Muscle of arm (tissue), 12 donors: Measurements from ENCODE around the gene ZNF500. TPM values are rescaled to one million over a fixed set of nuclear protein-coding genes. Genes with fewer than 3 reads are reported as not detected.
"Not testable (repeated sequence)": the region's sequence is repeated elsewhere in the genome, so short reads cannot be mapped to it uniquely, and the experiment has no call there.

Experiments
- DNase-seq: peaks from one replicate; pipeline ENCODE4 v3.0.0-alpha.2; 2013
- polyA plus RNA-seq, 12 donors: library from polyadenylated mRNA; unstranded; fragments of 120-200 nt; gene quantifications; one replicate each; pipeline ENCODE4 v1.2.1, GENCODE V29; 2013; ENCODE audit not compliant: insufficient read length in 12 of 12

ZNF500 gene
- polyA plus RNA-seq, 12 donors, result 6.6 to 13.9 (median 9.8) TPM; not detected in 1

DNA sequence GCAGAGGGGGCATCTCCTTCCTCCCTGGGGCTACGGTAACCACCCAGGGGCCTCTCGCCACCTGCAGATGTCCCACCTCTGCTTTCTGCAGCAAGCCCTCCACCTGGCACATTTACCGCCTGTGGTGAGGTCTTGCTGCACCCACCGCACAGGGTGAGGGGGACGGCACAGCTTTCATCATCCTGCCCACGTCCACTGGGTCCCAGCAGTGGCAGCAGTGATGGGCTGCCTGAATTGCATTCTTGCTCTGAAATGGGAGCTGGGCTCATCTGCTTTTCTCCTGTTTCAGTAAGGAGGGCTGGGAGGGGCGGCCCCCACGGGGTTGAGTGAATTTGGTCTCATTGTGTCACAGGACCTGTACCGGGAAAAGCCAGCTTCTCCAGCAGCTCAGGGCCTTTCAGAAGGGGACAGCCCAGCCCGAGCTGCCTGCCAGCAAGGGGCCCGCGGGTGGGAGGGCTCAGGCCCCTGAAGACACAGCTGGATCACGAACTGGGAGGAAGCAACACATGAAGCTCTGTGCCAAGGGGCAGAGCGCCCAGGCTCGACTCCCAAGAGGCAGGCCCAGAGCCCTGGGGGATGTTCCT lies 19.9 kb downstream of the ZNF500 start:
- DNase-seq, result no peak

DNA sequence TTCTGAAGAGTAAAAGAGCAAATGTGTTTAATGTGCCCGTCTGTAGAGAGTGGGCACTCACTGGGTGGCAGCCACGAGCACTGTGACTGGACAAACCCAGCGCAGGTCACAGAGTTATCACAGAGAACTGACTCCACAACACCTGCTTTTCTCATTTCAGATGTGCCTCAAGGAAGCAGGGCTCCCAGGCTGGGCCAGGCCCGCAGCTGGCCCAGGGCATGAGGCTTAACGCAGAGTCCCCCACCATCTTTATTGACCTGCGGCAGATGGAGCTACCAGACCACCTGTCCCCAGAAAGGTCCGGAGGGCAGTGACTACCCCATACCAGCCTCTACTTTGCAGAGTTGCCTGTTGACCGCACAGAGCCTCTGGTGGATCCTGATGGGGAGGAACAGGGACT lies 20.7 kb downstream of the ZNF500 start:
- DNase-seq, result no peak

DNA sequence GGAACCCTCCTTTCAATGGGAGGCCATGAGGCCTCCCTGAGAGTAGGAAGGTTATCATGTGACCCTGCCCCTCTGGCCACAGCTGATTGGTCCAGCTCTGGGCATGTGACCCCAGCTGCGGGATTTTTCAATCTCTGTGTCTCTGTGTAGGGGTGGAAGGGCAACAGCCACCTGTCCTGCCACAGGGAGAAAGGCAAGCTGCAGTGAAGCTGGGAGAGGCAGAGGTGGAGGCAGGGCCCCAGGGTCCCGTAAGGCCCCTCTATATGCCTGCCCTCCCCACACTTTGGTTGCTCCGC lies 21.7 kb downstream of the ZNF500 start:
- DNase-seq, result no peak

DNA sequence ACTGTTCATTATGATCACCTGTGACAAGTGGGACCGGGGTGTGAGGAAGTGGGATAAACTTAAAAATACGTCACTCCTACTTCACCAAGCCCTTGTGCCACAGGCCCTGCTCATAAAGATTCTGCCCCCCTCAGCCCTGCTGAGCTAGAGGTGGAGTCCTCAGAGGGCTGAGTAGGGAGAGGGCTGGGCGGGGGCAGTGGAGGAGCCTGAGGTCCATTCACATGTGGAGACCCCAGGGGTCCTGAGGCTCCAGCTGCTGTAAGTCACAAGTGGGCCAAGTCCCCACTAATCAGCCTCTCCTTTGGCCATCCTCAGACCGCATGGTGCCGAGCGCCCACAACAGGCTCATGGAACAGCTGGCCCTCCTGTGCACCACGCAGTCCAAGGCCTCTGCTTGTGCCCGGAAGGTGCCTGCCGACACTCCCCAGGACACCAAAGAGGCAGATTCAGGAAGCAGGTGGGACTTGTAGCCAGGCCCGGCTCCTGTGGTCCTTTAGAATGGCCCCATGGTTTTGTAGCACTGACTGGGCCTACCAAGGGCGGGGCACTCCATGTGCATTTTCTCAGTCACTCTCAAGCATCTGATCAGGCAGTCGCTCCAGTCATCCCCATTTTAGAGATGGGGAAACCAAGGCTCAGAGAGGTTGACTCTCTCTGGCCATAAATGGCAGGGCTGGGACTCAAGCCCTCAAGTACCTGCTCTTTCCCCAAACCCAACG lies 22.2 kb downstream of the ZNF500 start:
- no peak for DNase-seq

DNA sequence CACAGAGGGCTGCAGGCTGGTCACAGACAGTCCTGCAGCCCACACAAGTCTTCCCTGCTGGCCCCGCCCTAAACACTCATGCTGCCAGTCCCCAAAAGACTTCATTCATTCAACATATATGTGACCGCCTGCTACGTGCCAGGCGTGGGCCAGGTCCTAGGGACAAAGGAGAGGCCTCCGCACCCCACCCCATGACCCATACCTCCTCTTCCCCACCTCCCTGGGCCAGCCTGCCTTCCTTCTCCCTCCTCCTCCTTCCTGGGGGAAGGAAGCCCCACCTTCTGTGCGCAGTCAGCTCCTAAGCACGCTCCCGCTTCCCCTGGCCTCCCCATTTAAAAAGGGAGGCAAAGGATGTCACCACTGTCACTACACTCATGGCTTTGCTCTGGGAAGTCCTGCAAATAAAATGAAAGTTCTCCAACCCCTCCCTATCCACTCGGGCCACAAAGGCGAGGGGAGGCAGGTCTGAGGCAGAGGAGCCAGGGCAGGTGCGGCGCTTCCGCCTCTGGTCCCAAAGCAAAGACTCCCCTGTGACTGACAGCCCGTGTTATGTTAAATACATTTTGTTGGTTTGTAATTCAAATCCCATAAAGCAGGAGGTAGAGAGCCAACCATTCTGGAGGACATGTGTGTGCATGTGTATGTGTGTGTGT lies 23.6 kb downstream of the ZNF500 start:
- no peak for DNase-seq

DNA sequence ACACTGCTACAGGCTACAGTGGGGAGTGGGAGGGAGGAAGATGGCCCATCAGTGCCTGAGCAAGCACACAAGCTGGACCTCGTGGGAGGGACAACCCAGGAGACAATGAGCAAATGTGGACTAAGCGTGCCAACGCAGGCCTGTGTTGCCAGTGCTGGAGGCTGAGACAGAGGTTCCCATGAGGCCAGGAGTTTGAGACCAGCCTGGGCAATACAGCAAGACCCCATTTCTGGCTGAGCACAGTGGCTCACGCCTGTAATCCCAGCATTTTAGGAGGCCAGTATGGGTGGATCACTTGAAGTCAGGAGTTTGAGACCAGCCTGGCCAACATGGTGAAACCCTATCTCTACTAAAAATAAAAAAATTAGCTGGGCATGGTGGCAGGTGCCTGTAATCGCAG lies 28.6 kb downstream of the ZNF500 start:
- DNase-seq, result not testable (repeated sequence)

DNA sequence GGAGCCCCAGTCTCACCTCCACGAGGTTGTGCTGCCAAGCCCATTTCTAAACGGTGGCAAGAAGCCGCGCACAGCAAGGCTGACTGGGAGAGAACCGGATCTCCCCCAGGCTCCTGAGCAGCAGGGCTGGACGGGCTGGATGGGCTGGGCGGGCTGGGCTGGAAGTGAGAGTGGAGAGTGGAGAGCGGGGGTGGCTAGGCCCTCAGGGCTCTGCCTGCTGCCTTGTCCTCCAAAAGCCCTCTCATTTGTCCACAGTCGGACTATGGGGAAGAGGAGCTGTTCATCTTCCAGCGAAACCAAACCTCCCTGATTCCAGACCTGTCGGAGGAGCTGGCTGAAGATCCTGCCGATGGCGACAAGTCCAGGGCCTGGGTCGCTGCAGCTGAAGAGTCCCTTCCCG lies 29.4 kb downstream of the ZNF500 start:
- no peak for DNase-seq

DNA sequence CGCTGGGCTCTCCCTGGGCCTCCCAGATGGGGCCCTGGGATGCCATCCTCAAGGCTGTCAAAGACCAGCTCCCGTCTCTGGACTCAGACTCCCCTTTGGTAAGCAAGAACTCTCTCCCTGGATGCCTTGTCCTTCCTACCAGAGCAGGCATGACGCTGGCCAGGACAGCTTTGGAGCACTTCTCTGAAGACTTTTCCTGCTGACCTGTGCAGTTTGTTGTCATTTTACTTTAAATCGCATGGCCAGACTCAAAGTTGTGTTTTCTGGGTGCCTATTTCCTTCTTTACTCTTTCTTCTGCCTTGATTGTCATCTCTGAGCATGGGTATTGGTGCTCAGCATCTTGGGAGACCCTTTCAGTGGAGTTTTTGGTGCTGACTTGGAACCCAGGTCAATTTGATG lies 30.4 kb downstream of the ZNF500 start:
- no peak for DNase-seq

DNA sequence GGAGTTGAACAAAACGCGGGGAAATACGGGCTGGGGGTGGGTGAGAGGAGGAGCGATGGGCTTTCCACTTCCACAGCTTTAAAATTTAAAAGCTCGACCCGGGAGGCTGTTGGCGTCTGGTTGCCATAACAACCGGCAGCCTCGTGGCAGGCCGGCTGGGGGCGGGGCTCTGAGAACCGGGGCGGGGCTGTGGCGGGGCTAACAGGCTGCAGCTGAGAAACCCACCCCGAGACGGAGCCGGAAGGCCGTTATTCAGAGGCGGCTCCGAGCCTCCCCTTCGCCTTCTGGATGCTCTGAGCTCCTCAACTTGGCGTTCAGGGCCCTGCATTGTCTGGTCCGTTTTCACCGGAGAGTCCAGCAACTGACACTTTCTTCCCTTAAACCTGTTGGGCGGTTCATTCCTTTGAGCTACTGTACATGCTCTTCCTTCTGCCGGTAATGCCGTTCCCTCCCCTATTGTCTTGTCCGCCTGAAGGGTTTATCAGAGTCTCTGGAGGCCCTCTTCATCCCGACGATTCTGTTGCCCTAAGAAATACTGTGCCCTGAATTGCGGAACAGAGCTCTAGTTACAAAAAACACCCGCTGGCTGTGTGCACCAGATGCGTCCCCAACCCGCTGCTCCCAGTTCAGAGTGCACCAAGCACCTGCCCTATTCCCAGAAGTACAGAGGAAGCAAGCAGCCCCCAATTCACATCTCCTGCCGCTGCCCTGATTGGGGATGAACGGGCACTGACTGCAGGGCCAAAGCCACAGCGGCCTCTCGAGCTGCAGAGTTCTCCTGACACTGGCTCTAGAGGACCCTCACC lies 32.0 kb downstream of the ZNF500 start:
- peak; percentile 88 for DNase-seq

DNA sequence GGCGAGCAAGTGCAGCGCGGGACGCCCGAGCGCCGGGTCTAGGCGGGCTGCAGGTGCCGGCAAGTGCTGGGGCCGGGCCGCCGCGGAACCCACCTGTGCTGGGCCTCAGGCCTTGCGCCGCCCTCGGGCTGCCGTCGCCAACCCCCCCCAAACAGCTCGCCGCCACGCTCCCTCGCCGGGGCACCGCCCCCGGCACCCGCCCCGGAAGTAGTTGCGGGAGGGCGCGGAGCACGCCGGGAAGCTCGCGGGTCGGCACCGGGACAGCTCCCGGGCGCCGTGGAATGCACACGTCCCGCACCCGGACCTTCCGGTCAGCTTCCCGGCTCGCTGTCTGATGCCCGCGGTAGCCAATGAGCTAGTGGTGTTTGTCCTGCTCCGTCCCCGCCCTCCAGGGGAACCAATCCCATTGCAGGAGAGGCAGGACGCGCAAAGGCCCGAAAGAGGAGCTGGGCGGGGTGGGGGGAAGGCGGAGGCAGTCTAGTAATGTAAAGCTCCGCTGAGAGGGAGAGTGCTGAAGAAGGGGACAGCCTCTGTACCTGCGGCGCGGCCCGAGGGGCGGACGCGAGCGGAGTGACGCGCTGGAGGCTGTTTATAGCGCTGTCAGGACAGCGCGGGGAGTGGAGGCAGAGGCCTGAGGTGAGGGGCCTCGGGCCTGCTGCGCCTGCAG lies 32.8 kb downstream of the ZNF500 start, which contains the start of the genes ANKS3 and DNAAF8:
ANKS3 (minus strand) TSS at position 209 of the 667 bp plus-strand sequence. CDS start 4,122 bp downstream, outside the sequence.
DNAAF8 (plus strand) TSS at position 475 of the 667 bp plus-strand sequence. CDS start 1,978 bp downstream, outside the sequence.
- DNase-seq, result peak; percentile 95

DNA sequence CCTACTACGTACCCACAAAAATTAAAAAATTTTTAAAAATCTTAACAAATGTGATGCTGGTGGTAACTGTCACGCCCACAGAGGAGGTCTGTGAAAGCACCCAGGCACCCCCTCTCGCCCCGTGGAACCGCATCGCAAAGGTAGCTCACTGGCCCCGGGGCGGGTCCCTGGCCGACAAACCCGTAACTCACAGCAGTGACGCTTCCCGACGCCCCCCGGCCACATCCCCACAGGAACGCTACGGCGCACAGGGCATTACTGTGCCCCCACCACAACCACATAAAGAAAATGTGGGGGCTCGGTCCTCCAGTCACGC lies 33.3 kb downstream of the ZNF500 start:
- no peak for DNase-seq

DNA sequence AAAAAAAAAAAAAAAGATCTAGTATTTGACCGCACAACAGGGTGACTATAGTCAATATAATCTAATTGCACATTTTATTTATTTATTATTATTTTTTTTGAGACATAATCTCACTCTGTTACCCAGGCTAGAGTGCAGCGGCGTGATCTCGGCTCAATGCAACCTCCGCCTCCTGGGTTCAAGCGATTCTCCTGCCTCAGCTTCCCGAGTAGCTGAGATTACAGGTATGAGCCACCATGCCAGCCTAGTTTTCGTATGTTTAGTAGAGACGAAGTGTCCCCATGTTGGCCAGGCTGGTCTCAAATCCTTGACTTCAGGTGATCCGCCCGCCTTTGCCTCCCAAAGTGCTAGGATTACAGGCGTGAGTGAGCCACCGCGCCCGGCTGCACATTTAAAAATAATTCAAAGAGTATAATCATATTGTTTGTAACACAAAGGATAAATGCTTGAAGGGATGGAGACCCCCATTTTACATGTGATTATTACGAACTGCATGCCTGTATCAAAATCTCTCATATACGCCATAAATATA lies 33.7 kb downstream of the ZNF500 start:
- DNase-seq, result no peak

DNA sequence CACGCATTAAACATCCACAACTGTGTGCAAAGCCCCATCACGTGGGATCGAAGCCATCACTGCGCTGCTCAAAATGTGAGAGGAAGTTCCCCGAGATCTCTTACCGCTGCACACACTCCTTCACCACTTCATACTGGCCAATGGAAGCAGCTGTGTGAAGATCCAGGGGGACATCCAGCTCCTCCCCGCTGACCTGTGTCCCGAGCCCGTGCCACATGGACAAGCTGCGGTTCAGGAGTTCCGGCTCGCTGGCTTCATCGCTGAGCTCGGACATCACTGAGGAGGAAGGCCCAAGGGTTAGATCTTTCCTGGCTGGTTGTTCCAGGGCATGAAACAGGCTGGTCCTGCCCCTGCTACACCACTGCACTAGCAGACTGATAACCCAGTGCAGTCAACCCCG lies 37.1 kb downstream of the ZNF500 start:
- DNase-seq, result no peak

DNA sequence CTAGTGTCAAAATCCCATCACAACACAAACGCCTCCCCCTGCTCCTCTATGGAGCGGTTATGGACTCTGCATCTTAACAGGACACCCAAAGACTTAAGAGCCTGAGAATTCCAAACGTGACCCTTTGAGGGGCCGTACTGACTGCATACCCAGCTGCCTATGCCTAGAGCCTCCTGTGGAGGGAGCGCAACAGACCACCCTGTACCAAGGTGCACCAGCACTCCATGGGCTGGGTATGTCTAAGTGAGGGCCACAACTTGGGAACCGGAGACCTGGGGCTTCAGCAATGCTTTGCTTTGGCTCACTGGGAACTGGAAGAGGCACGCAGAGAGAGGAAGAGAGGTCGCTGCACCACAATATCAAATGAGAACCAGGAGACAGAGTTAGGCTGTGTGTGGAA lies 38.3 kb downstream of the ZNF500 start:
- no peak for DNase-seq

DNA sequence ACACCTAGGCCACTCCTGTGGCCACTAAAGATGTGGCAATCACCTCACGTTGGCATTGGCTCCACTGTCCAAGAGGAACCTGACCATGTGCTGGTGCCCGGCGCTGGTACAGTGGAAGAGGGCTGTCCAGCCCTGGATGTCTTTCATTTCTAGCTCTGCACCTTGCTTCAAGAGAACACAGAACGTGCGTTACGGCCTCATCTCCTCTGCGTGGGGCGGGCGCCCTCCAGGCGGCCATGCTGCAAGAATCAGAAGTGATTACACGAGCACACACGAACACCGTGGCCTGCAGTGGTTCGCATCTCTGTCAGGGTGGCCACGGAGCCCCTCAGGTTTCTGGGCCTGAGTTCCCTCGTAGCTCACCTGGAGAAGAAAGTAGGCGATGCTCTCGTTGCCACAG lies 40.3 kb downstream of the ZNF500 start:
- DNase-seq, result no peak

DNA sequence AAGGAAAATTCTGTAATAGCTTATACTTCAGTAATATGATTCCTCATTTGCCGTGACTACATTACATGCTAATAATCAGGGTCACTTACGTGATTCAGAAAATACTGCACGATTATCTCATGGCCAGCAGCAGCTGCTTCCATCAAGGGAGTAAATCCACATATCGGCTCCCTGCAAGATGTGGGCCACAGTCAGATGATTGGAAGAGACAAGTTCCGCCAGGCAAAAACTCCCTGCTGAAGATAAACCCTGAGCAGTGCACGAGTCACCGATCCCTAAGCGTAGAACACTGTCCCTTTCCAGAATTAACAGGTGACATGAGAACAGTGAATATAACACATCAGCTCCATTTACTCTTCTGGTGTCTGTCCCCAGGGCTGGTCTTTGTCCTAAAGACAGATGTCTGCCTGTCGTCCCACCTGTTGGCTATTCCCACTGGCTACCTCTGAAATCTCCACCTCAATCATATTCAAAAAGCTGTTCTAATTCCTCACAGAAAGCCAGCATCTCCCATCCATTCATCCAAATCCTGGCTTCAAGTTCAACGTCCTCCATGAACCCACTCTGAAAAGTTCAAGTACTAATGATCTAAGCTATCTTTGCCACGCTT lies 42.2 kb downstream of the ZNF500 start:
- no peak for DNase-seq

DNA sequence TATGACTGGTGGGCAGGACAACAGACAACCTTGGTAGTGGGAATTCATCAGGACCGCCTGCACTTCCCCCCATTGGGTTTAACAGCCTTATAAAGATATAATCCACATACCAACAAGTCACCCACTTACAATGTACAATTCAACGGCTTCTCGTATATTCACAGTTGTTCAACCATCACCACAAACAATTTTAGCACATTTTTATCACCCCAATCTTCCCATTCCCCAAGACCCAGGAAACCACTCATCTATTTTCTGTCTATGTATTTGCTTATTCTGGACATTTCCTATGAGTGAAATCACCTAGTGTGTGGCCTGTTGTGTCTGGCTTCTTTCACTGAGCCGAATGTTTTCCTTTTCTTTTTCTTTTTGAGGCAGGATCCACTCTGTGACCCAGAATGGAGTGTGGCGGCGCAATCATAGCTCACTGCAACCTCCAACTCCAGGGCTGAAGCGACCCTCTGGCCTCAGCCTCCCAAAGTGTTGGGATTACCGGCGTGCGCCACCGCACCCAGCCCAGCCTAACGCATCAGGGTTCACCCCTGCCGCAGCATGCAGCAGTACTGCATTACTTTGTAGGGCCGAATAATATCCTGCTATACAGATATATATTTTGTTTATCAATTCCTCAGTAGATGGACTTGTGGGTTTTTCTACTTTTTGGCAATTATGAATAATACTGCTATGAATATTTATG lies 43.7 kb downstream of the ZNF500 start:
- DNase-seq, result no peak

DNA sequence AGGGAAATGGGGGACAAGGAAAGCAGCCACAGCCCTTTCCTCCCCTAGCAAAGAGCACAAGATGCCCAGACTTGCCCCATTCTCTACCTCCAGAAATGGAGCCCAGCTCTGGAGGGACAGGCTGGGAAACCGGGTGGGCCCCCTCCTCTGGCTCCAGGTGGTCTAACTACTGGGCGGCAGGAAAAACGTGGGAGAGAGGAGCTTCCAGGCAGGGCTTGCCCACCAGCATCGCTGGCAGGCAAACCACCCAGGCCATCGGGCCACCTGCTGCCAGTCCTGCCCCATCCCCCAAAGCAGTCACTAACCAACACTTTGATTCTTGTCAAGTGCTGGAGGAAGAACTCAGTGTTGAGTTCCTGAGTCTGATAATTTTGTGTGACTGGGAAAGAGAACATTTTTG lies 48.5 kb downstream of the ZNF500 start:
- no peak for DNase-seq

DNA sequence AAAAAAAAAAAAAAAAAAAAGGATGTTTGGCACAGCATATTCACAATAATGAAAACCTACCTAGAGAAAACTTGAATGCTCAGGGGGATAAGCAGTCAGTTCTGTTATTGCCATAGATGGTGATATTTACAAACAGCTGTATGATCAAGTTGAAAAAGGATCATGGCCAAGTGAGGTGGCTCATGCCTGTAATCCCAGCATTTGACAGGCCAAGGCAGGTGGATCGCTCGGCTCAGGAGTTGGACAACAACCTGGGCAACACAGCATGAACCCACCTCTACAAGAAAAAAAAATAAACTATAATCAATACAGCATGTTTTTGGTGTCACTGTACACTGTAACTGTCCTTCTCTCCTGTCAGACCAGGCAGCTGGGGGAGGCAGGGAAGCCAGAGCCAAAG lies 52.0 kb downstream of the ZNF500 start:
- DNase-seq, result no peak

DNA sequence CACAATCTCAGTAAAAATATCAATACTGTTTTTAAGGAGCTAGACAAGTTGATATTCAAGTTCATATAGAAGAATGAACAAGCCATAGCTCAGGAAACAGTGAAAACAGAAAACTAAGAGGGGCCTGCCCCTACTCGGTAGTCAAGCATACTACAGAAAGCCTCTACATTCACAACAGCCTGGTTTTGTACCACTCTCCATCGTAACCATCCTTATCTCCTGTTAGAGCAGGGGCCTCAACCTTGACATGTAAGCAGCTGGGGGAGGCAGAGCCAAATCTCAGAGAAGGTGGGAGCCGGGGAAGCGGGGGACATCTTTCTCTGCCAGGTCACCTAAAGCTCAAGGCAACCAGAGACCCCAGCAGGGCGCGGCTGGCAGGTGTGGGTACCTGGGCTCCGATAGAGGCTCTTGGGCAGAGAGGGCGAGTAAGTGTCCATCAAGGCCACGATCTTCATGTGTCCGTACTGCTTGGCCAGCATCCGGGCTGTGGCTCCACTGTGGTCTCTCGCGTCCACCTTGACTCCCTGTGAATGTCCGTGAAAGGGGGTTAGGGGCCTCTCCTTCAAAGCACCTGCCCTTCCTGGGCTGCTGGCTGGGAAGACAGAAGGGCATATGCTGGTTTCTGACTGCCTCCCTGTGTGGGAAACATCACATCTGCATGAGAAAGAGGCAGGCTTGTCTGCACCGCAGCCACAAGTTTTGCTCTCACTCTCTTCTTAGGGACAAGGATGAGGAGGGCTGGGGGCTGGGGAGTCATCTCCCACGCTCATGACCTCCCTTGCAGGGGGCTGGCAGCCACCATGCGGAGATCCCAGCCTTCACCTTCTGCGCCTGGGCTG lies 53.1 kb downstream of the ZNF500 start:
- DNase-seq, result no peak
